NCI-H526 treated with DMSO at 0.1 percent for 48 hours (cell line): Measurements from ENCODE around the gene SLBP.

Experiments used
- DNase-seq: peaks from one replicate; lab custom pipeline; 2025; lab: John Stamatoyannopoulos, UW

SLBP gene

DNA sequence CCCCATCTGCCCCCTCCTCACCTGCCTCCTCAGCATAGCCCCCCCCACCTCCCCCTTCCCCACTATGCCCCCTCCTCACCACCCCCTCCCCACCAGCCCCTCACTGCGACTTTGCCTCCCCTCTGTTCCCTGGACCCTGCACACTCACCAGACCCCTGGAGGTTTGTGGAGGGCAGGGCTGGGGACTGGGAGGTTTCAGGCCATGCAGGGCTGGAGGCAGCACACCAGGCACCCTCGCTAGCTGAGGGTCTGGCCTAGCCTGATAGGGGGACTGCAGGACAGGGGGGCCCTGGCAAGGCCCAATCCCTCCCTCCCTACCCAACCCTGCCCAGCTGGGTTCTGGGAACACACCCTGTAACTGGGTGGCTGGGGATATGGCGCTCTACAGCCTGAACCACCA, 37.3 kb upstream of the SLBP start:
- no peak for DNase-seq

DNA sequence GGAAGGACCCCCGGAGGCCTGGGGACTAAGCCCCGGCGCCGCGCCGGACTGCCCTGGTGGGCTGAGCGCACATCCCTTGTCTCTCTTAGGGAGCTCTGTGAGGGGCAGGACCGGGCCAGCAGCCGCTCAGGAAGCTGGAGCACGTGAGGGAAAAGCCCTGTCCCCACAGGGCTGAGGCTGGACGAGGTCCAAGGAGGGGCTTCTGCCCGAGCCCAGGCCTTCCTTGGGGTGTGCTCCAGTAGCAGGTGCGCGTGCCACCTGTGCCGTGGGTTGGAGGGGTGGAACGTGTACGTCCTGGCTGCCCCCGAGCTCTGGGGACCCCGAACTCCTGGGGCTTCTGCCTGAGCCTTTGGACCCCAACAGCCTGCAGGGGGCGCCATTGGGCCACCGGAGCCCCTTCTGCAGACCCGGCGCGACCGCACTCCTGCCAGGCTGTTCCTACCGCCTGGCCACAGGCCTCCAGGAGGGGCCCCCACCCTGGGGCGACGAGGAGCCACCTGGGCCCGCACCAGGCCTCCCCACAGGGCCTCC, 36.4 kb upstream of the SLBP start:
- peak; percentile 55 for DNase-seq

DNA sequence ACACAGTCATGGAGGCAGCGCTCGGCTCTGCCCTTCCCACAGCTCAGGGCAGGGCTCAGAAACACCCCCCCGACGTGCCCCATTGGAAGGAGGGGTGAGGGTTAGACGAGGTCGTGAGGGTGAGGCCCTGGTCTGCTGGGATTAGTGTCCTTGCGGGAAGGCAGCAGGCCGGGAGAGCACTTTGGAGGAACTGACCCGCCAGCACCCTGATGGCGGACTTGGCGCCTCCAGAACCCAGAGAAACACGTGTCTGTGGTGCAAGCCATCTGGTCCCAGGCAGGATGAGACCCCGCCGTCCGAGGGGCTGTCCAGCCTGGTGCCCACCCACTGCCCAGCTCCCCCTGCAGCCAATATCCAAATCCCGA, 35.5 kb upstream of the SLBP start:
- no peak for DNase-seq

DNA sequence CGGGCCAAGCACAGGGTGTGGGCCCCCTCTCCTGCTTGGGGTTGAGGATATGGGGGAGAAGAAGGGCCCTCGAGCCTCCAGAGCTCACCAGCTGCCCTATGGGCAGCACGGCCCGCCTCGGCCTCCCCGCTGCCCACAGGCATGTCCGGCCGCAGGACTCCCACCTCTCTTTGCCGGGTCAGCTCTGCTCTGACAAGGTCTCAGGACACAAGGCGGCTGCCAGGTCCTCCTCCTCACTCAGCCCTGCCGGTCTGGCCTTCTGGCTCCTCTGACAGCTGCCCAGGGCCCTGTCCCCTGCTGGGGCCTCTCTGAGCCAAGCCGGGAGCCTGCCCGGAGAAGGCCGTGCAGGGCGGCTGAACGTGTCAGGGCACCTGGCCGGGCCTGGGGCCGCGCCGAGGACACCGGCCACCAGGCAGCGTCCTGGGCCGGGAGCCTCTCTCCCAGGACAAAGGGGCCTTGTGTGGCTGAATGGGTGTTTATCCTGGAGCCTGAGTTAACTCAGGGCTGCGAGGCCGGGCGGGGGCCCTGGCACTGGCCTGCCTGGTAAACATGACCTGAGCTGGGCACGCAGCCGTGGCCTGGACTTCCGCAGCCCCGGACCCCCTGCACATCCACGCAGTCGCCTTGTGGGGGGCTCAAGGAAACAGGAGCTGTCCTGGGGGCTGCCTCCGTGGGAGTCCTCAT, 34.9 kb upstream of the SLBP start:
- no peak for DNase-seq

DNA sequence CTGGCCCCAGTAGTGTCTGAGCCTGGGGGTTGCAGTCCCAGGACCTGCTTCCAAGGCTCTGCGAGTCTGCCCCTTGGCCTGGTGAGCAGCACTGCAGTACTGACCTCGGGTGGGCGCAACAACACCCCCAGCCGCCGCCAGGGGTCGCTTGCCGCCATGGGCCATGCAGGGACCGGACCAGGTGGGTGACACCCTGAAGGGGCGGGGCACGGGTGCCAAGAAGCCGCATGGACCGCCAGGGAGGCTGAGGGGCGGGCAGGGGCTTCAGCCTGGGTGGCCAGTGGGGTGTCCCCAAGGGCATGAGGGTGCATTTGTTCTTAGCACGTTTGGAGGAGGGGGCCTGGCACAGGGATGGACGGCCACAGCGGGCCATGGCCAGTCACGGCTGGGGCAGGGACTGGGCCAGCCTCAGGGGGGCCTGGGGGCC, 34.2 kb upstream of the SLBP start:
- peak; percentile 42 for DNase-seq

DNA sequence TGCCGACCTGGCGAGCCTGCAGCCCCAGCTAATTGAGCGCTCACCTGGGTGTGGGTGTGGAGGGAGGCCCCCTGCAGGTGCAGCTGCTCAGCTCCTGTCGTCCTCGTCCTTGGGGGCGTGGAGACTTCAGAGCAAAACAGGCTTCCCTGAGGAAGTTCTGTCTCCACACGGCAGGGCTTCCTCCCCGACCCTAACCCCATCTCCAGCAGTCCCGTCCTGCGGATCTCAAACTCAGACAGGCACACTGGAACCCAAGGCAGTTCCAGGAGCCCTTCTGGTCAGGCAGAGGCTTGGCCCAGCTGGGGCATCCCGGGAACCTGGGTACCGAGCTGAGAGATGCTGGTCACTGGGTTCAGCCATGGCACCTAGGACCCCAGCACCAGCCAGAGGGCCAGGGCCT, 33.6 kb upstream of the SLBP start:
- DNase-seq: no peak

DNA sequence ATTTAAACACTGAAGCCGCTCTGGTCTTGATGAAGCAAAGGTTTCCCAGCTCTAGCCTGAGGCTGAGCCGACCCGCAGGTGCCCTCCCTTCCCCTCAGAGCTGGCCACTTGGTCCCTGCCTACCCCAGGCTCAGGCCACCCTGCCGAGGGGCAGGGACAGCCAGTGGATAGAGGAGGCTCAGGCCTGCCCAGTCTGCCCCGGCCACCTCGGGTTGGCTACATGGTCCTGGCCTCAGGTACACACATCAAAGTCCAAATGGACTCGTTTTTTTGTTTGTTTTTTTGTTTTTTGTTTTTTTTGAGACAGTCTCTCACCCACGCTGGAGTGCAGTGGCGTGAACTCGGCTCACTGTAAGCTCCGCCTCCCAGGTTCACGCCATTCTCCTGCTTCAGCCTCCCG, 33.0 kb upstream of the SLBP start:
- DNase-seq: no peak

DNA sequence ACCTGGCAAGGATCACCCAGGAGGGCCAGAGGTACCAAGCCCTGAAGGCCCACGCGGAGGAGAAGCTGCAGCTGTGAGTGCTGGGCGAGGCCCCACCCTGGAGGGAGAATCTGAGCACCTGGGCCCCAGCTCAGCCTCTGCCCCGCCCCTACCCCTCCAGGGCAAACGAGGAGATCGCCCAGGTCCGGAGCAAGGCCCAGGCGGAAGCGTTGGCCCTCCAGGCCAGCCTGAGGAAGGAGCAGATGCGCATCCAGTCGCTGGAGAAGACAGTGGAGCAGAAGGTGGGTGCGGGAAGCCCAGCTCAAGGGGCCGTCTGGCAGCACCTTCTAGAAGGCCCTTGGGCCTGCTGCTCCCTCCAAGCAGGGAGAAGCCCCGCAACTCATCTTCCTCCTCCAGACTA, 32.4 kb upstream of the SLBP start:
- no peak for DNase-seq

DNA sequence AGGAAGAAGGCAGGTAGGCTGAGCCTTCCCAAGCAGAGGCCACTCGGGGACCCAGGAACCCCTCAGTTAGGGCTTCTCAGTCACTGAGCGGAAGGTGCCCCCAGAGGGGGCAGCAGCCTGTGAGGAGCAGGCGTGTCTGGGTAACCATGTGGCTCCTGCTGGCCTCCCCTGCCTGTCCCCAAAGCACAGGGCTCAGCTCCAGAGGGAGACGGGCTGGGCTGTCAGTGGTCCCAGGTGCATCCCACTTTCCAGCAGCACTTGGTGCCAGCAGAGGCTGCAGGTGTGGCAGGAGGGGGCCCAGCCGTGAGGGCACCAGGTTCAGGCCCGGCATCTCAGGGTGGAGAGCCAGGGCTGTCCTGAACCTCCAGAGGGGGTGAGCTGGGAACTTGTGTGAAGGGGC, 31.9 kb upstream of the SLBP start:
- no peak for DNase-seq

DNA sequence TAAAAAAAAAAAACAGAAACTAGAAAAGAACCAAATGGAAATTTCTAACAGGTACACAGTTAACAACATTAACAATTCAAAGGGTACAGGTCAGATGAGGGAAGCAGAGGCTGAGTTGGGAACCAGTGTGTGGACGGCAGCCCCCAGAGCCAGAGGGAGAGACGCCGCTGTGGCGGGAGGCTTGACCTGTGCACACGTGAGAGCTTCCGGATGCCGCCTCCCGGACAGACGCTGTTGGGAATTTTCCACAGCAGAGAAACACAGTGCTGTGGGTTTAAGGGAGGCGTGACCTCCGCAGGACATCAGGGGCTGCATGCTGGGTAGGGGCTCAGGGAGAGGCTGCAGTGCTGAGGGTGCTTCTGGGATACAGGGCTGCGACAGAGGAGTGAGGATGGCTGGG, 31.4 kb upstream of the SLBP start:
- DNase-seq: no peak

DNA sequence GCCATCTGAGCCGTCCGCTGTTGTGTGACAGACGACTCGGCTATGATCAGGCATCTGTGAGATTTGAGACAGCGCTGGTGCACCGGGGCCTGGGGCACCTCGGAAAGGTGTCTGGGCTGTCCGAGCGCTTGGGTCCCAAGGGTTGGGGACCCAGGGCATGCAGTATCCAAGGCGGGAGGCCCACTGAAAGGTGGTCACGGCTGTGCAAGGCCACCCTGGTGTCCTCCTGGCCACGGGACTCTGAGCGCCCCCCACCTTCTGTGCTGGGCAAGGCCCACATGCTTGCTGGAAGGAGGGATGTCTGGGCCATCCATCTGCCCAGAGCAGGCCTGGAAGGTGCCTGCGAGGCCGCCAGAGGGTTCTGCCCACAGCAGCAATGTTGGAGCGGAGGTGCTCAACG, 29.1 kb upstream of the SLBP start:
- no peak for DNase-seq

DNA sequence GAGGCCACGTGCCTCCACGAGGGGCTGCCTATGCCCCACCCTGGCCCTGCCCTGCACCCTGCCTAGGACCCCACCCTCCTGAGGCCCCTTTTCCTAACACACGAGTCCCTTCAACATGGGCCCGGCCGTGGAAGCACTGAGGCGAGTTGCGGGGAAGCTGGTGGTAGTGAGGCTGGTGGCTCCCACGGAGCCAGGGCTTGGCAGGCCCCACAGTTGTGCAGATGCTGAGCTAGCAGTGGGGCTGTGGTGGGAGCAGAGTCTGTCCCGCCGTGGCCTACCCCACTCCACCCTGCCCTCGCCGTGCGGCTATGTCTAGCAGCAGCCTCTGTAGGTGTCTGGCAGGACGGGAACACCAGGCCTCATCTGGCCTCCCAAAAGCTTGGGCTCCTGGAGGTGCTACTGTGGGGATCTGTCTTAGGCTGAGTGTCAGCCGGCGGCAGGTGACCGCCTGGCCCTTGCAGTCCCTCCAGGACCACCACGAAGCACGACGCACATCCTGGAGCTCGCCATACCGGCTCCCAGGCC, 28.0 kb upstream of the SLBP start:
- DNase-seq: no peak

DNA sequence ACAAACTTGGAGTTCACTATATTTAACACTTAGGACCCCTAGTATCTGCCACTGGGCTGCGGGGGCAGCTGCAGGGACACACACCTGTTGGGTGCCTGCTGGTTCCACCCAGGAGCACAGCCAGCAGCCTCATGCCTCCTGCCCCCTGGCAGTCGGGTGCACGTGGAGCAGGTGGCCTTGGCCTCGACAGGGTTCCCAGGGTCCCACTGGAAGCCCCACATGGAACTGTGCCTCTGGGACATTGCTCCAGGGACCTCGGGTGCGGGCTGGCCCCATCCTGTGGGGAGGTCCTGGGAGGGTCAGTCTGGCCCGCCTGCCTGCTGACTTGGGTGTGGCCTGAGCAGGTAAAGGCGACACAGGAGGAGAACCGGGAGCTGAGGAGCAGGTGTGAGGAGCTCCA, 27.2 kb upstream of the SLBP start:
- no peak for DNase-seq

DNA sequence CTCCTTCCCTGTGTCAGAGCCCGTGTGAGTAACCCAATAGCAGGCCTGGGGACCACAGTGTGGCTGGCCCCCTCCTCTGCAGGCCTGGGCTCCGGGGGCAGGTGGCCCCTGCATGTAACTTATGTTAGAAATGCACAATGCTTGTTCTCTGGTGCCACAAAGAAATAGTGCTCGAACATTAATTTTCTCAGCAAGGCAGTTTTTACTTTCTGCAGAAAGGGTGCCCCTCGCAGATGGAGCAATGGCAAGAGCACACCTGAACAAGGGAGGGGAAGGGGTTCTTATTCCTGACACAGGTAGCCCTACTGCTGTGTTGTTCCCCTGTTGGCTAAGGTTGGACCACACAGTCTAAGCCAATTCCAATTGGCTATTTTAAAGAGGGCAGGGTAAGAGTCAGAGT, 26.3 kb upstream of the SLBP start:
- no peak for DNase-seq

DNA sequence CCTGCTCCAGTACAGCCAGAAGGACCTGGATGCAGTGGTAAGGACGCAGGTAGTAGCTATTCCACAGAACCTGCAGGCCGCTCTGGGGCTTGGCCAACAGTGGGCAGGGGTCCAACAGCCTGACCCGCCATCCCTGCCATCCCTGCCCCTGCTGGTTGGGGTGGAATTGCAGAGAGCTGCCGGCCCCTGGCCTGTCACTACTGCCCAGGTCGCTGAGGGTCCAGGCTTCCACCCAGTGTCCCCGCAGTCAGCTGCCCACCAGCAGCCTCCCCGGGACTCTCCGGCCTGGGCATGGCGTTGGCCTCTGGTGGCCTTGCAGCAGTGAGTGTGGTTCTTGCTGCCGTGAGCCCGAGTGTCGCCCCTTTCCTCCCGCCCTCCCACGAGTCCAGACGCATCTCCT, 25.5 kb upstream of the SLBP start:
- no peak for DNase-seq

DNA sequence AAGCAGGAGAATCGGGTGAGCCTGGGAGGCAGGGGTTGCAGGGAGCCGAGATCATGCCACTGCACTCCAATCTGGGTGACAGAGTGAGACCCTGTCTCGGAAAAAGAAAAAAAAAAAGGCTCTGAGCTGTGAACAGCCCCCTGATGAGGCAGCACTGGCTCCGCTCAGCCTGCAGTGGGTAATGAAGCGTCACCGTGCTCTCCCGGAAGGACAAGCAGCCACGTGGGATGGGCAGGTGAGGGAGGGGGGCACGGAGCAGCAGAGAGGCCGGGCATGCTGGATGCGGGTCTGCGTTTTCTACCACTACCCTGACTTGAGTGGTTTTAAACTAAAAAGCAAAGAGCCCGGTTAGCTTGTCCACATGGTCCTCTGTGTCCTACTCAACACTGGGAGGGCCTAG, 24.7 kb upstream of the SLBP start:
- DNase-seq: no peak

DNA sequence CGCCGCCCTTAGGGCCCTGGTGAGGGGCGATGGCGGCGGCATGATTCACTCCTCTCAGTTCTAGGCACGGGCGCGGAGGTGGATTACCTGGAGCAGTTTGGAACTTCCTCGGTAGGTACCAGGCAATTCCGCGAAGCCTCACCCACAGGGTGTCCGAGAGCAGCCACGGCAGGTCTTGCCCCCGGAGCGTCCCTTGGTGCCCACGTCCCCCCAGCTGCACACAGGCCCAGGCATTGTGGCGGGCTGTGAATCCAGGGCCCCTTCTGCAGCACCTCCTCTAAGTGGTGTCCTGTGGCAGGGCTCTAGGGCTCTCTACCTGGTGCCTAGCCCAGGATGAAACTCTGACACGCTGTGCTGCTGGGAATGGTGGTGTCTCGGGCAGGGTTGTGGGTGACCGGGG, 23.1 kb upstream of the SLBP start:
- no peak for DNase-seq

DNA sequence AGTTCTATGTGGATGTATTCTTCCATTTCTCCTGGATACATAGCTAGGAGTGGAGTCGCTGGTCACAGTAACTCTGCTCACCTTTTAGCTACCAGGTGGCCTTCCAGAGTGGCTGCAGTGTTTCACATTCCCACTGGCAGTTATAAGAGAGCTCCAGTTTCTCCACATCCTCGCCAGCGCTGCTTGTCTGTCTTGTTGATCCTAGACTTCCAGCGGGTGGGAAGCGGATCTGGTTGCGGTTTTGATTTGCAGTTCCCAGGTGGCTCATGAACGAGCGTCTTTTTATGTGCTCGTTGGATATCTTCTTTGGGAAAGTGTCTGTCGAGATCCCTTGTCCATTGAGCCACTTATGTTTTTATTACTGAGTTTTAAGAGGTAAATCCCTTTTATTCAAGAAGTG, 20.8 kb upstream of the SLBP start:
- DNase-seq: no peak

DNA sequence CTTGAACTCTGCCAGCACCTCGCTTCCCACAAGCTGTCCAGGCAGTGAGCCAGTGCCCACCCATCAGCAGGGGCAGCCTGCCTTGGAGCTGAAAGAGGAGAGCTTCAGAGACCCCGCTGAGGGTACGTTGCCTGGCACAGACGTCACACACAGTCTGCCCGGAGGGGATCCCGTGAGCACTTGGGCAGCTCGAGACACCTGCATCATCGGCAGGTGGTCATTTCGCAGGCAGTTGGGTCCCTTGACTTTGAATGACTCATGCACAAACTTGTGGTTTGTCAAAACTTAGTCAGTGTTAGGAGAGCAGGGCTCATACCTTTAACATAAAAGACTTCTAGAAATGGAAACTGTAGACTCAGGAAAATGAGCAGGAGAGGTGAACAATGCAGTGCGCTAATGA, 19.1 kb upstream of the SLBP start:
- DNase-seq: no peak

DNA sequence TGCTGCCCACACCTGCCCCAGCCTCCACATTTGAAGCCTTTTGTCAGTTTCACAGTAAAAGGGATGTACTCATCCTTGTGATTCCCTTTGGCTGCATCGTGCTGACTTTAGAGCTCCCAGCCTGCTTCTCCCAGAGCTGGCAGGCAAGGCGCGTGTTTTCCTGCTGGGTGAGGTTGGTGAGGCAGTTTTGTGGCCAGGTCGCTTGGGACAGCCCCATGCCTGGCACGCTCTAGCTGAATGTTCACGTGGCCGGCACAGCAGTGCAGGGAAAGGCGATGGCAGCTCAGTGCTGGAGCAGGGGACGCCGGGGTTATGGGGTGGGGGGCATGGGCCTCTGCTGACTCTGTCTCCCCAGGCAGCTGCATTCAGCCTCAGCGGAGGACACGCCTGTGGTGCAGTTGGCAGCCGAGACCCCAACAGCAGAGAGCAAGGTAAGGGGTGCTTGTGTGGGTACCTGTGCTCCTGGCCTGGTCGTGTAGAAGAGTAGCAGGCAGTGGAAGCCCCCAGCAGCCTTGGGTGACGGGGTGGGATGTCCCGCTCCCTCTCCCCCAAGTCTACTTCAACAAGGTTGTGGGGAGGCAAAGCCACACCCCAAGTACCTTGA, 18.5 kb upstream of the SLBP start:
- DNase-seq: no peak

DNA sequence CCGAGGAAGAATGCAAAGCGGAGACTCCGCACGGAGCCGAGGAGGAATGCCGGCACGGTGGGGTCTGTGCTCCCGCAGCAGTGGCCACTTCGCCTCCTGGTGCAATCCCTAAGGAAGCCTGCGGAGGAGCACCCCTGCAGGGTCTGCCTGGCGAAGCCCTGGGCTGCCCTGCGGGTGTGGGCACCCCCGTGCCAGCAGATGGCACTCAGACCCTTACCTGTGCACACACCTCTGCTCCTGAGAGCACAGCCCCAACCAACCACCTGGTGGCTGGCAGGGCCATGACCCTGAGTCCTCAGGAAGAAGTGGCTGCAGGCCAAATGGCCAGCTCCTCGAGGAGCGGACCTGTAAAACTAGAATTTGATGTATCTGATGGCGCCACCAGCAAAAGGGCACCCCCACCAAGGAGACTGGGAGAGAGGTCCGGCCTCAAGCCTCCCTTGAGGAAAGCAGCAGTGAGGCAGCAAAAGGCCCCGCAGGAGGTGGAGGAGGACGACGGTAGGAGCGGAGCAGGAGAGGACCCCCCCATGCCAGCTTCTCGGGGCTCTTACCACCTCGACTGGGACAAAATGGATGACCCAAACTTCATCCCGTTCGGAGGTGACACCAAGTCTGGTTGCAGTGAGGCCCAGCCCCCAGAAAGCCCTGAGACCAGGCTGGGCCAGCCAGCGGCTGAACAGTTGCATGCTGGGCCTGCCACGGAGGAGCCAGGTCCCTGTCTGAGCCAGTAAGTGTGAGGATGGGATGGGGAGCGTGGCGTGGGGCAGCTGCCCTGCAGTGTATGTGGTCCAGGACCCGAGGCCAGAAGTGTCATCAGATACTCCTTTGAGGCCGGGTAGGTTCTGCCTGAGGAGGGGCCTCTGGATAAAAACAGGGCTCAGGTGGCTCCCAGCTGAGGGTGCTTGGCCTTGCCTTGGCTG, 16.2 kb upstream of the SLBP start:
- DNase-seq: no peak

DNA sequence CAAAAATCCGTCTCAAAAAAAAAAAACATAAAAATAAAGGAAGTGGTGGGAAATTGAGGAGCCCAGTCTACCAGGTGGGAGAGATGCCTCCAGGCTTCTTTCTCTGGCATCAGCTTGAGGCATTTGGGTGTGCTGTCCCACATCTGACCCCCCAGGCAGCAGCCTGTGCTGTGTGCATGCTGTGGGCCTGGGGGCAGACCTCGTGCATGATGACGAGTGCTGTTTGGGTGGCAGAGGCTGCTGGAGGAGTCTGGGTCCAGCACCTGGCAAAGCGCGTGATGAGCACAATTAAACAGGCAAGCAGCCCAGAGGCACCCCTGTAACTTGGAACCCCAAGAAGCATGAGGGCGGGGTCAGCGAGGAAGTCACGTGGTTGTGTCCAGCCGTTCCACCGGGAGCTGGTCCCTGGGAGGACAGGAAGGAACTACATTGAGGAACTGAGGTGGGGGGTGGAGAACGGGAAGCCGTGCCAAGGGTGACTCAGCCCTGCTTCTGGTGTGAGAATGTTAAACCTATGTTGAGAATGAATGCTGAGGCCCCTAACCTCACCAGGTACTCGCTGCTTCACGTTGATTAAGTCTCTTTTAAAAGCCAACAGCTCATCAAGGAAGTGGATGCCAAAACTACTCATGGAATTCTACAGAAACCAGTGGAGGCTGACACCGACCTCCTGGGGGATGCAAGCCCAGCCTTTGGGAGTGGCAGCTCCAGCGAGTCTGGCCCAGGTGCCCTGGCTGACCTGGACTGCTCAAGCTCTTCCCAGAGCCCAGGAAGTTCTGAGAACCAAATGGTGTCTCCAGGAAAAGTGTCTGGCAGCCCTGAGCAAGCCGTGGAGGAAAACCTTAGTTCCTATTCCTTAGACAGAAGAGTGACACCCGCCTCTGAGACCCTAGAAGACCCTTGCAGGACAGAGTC, 15.3 kb upstream of the SLBP start:
- DNase-seq: no peak
